BJ (cell line): ENCODE data around the gene LMBRD1. TPM values are rescaled to one million over a fixed set of nuclear protein-coding genes. Genes with fewer than 3 reads are reported as not detected.

ENCODE experiments used
- CTCF ChIA-PET: fragments of 350-600 bp; formaldehyde crosslinking; extraction: SDS; loops from one replicate; lab custom pipeline; 2021; ENCODE audit warnings: antibody characterized with exemption, inconsistent platforms; lab: Yijun Ruan, JAX
- POLR2A ChIA-PET: fragments of 300-600 bp; sonication (Branson Sonifier 250); formaldehyde crosslinking; extraction: SDS; loops from one replicate; lab custom pipeline; 2021; ENCODE audit warnings: antibody characterized with exemption; lab: Charles Lee
- DNase-seq: peaks from one replicate; pipeline ENCODE4 v3.0.0-alpha.2; 2011; ENCODE audit warnings: low read depth
- H3K27me3 ChIP-seq: 2 replicates; pipeline ENCODE4 v1.6.0; 2011; ENCODE audit warnings: low read length; ENCODE audit not compliant: control insufficient read depth, insufficient read depth
- H3K36me3 ChIP-seq: 2 replicates; pipeline ENCODE4 v1.5.1; 2011; ENCODE audit warnings: low read length; ENCODE audit not compliant: control insufficient read depth, insufficient read depth
- H3K4me3 ChIP-seq: 2 replicates; pipeline ENCODE4 v1.5.1; 2011; ENCODE audit warnings: low read depth, mild to moderate bottlenecking, control low read depth, low read length
- polyA plus RNA-seq: library from polyadenylated mRNA; depleted of rRNA; stranded (reverse); fragments of >200 nt; gene quantifications from 2 replicates; pipeline ENCODE4 v1.2.3, GENCODE V29; 2011
- TF ChIP-seq, protein P1 (sequence below): IDR thresholded peaks from 2 replicates; pipeline ENCODE4 v1.5.1; 2011; ENCODE audit warnings: low read depth, mild to moderate bottlenecking, control low read depth, inconsistent platforms, low read length, moderate library complexity; ENCODE audit not compliant: insufficient read depth

The LMBRD1 gene
- polyA plus RNA-seq, 1 experiment, result 9.0 TPM

DNA sequence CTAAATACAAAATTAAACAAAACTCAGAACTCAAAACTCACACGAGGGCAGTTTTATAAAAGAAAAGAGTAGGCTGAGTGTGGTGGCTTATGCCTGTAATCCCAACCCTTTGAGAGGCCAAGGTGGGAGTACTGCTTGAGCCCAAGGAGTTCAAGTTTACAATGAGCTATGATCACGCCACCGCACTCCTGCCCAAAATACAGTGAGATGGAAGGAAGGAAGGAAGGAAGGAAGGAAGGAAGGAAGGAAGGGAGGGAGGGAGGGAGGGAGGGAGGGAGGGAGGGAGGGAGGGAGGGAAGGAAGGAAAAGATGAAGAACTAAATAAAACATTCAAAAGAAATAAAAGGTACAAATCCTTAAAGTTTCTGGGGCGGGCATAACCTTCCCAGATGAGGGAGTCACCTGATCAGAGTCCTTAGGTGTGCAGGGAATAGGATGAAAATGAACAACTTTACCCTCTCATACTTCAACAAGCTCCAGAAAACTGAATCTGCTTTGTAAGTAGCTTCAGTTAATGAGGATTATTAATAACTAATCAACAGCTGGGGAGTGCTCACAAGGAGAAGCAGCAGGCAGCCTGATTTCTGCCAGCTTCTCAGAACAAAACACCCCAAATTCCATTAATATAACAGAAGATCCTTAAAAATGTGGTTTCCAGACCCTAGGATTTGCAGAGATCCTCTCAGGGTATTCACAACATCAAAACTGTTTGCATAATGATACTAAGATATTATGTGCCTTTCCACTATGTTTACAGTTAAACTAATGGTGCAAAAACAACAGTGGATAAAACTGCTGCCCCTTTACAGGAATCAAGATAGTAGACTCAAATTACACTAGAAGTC is 21.8 kb downstream of the LMBRD1 start:
- TF ChIP-seq, protein P1, sequence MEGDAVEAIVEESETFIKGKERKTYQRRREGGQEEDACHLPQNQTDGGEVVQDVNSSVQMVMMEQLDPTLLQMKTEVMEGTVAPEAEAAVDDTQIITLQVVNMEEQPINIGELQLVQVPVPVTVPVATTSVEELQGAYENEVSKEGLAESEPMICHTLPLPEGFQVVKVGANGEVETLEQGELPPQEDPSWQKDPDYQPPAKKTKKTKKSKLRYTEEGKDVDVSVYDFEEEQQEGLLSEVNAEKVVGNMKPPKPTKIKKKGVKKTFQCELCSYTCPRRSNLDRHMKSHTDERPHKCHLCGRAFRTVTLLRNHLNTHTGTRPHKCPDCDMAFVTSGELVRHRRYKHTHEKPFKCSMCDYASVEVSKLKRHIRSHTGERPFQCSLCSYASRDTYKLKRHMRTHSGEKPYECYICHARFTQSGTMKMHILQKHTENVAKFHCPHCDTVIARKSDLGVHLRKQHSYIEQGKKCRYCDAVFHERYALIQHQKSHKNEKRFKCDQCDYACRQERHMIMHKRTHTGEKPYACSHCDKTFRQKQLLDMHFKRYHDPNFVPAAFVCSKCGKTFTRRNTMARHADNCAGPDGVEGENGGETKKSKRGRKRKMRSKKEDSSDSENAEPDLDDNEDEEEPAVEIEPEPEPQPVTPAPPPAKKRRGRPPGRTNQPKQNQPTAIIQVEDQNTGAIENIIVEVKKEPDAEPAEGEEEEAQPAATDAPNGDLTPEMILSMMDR, result no peak
- ChIA-PET CTCF (no interaction called here), POLR2A (no interaction called here)
- Histone ChIP-seq H3K4me3 (no peak overlapping the region), H3K27me3 (no peaks in the 10 kb centered on the region), H3K36me3 (no peaks in the 10 kb centered on the region)
- DNase-seq, result no peak

DNA sequence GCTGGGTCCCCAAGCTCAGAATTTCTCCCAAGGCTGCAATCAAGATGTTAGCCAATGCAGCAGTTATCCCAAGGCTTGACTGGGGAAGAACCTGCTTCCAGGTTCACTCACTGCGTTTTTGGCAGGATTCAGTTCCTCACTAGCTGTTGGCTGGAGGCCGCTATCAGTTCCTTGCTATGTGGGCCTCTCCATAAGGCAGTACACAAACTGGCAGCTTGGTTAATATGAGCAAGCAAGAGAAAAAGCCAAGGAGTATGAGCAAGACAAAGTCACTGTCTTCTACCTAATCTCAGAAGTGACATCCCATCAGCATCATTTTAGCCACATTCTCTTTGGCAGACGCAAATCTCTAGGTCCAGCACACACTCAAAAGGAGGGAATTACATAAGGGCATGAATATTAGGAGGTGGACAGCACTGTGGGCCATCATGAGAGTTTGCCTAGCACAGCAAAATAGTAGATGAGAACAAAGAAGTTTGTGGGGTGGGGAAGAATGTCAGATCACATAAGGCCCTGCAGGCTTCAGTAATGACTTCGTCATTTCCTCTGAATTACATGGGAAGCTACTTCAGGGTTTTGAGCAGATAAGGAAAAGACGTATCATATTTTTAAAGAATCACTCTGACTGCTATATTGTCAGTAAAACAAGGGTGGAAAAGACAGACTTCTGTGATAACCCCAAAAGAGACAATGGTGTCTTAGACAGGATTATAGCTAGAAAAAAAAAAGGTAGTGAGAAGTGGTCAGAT is 25.5 kb downstream of the LMBRD1 start:
- ChIA-PET POLR2A (no interaction called here), CTCF (interaction anchor here (1.4 kb wide), 1 partner anchor 19 kb away, joined by 3 read pairs; no protein-coding TSS in a partner anchor)
- no peak for DNase-seq
- H3K4me3 ChIP-seq, result no peak overlapping the region
- no peaks in the 10 kb centered on the region for H3K27me3 ChIP-seq
- TF ChIP-seq, protein P1, result no peak
- no peaks in the 10 kb centered on the region for H3K36me3 ChIP-seq

DNA sequence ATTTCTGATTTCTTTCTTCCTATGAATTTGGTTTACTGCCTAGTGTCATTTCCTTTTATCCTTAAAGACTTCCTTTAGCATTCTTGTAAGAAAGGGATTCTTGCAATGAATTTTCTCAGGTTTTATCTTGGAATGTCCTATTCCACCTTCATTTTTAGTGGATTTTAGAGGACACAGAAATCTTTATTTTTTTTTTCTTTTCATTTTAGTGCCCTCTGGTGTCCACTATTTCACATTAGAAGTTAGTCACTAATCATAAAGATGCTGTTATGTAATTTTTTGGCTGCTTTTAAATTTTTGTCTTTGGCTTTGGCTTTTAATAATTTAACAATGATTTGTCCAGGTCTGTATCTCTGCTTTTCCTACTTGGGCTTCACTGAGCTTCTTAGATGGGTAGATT is 28.1 kb downstream of the LMBRD1 start:
- CTCF ChIA-PET, result interaction anchor here (1.0 kb wide), 1 partner anchor 11 kb away, joined by 3 read pairs; no protein-coding TSS in a partner anchor
- Histone ChIP-seq H3K4me3 (no peak overlapping the region), H3K27me3 (no peaks in the 10 kb centered on the region), H3K36me3 (no peaks in the 10 kb centered on the region)
- DNase-seq, result no peak
- POLR2A ChIA-PET, result no interaction called here
- TF ChIP-seq, protein P1, result peak; percentile 29; the same call in 1 of the 2 replicates

DNA sequence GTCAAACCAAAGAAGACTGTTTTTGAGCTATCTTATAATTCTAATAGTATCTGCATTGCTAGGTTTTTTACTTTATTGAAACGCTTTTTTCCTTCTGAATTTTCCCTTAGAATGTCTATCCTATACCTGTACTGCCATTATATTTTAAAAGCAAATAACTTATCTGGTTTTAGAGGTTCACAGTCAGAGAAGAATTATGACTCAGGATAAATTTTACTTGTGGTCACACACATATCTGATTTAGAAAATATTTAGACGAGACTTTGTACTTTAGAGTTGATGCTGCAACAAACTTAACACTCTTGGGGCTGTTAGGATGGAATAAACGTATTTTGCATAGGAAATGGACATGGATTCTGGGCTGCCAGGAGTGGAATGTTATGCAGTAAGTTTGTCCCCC is 33.0 kb downstream of the LMBRD1 start:
- DNase-seq, result no peak
- ChIA-PET CTCF (interaction anchor here (1.0 kb wide), 1 partner anchor 26 kb away, joined by 3 read pairs; no protein-coding TSS in a partner anchor), POLR2A (no interaction called here)
- H3K4me3 ChIP-seq, result no peak overlapping the region
- H3K27me3 ChIP-seq, result no peaks in the 10 kb centered on the region
- TF ChIP-seq, protein P1, result no peak
- no peaks in the 10 kb centered on the region for H3K36me3 ChIP-seq

DNA sequence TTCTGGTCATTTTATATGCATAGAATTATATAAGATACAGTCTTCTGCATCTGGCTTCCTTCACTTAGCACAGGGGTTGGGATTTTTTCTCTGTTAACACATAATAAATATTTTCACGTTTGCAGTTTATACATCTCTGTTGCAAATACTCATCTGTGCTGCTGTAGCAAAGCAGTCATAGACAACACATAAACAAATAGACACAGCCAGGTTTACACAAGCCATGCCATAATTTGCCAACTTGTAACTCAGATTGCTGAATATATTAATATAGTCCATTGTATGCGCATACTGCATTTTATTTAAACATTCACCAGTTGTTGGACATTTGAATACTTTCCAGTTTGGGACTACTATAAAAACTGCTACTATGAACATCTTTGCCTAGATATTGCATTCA is 35.0 kb downstream of the LMBRD1 start:
- TF ChIP-seq, protein P1, result no peak
- CTCF ChIA-PET, result no interaction called here
- Histone ChIP-seq H3K4me3 (no peak overlapping the region), H3K36me3 (no peaks in the 10 kb centered on the region), H3K27me3 (no peaks in the 10 kb centered on the region)
- DNase-seq, result no peak
- POLR2A ChIA-PET, result no interaction called here
